Large intestine (tissue), 3 donors: ENCODE data around the gene KRT9. TPM values are rescaled to one million over a fixed set of nuclear protein-coding genes. Genes with fewer than 3 reads are reported as not detected.
"Not testable (repeated sequence)": the region's sequence is repeated elsewhere in the genome, so short reads cannot be mapped to it uniquely, and the experiment has no call there.

Experiments
- DNase-seq, 2 donors: peaks; one replicate each; pipeline versions ENCODE4 v3.0.0 to v3.0.0-alpha.2; 2013
- H3K27ac ChIP-seq: one replicate; pipeline ENCODE4 v1.5.1; 2013; ENCODE audit warnings: low read length
- H3K27me3 ChIP-seq: 2 replicates; pipeline ENCODE4 v1.6.1; 2013; ENCODE audit warnings: low read length; ENCODE audit not compliant: control insufficient read depth, insufficient read depth
- H3K36me3 ChIP-seq: 2 replicates; pipeline ENCODE4 v1.6.1; 2013; ENCODE audit warnings: low read length; ENCODE audit not compliant: control insufficient read depth, insufficient read depth
- H3K4me1 ChIP-seq: one replicate; pipeline ENCODE4 v1.6.1; 2013; ENCODE audit warnings: low read length; ENCODE audit not compliant: control insufficient read depth, insufficient read depth
- H3K4me3 ChIP-seq: one replicate; pipeline ENCODE4 v1.5.1; 2013; ENCODE audit warnings: low read length
- H3K9me3 ChIP-seq: one replicate; pipeline ENCODE4 v1.6.1; 2013; ENCODE audit warnings: mild to moderate bottlenecking, low read depth, low read length, moderate library complexity; ENCODE audit not compliant: control insufficient read depth
- WGBS: methylation state at CpG from one replicate; pipeline ENCODE4 v1.1.5; 2013; ENCODE audit warnings: low lambda C conversion rate; ENCODE audit not compliant: insufficient coverage; 5-methylcytosine and 5-hydroxymethylcytosine counted together
- polyA plus RNA-seq: library from polyadenylated mRNA; unstranded; fragments of 120-200 nt; gene quantifications from one replicate; pipeline ENCODE4 v1.2.1, GENCODE V29; 2013

KRT9 gene
- polyA plus RNA-seq, 1 donor = not detected

GRCh38 chr17:41615454-41615853, 43.6 kb upstream of the KRT9 start:
- no CpG with 5 or more reads among the region's 7 CpGs for WGBS
- Histone ChIP-seq H3K9me3 (no peaks in the 10 kb centered on the region), H3K4me3 (no peak overlapping the region), H3K36me3 (no peaks in the 10 kb centered on the region), H3K27ac (no peak overlapping the region), H3K4me1 (no peaks in the 10 kb centered on the region), H3K27me3 (no peaks in the 10 kb centered on the region)
- no peak for DNase-seq

- H3K4me1 ChIP-seq, DNase-seq, H3K4me3 ChIP-seq, H3K27ac ChIP-seq, H3K9me3 ChIP-seq, H3K27me3 ChIP-seq, H3K36me3 ChIP-seq: not testable (repeated sequence)
- no CpG with 5 or more reads among the region's 9 CpGs for WGBS
Observed at GRCh38 chr17:41614767-41615166, 42.9 kb upstream of the KRT9 start.

GRCh38 chr17:41614098-41614497, 42.2 kb upstream of the KRT9 start:
- Histone ChIP-seq H3K36me3 (no peaks in the 10 kb centered on the region), H3K4me1 (no peaks in the 10 kb centered on the region), H3K4me3 (no peak overlapping the region), H3K9me3 (no peaks in the 10 kb centered on the region), H3K27me3 (peaks cover 8% of the 10 kb centered on the region), H3K27ac (no peak overlapping the region)
- no peak for DNase-seq
- no CpG with 5 or more reads among the region's 5 CpGs for WGBS

- Histone ChIP-seq H3K9me3 (no peaks in the 10 kb centered on the region), H3K4me1 (no peaks in the 10 kb centered on the region), H3K27ac (no peak overlapping the region), H3K27me3 (peaks cover 8% of the 10 kb centered on the region), H3K4me3 (no peak overlapping the region), H3K36me3 (no peaks in the 10 kb centered on the region)
- no CpG with 5 or more reads among the region's 11 CpGs for WGBS
- DNase-seq = no peak
Observed at GRCh38 chr17:41613277-41614082, 41.6 kb upstream of the KRT9 start.

- DNase-seq, H3K36me3 ChIP-seq, H3K4me1 ChIP-seq, H3K4me3 ChIP-seq, H3K27me3 ChIP-seq, H3K27ac ChIP-seq, H3K9me3 ChIP-seq: not testable (repeated sequence)
- WGBS = no CpG with 5 or more reads among the region's 31 CpGs
Observed at GRCh38 chr17:41612376-41613160, 40.7 kb upstream of the KRT9 start, which contains the start of gene KRT16. Gene KRT16, minus strand, starts transcription at chr17:41612767. Its CDS starts 79 bp downstream, at chr17:41612688.

GRCh38 chr17:41610965-41611640, 39.2 kb upstream of the KRT9 start:
- no peaks in the 10 kb centered on the region for H3K36me3 ChIP-seq

GRCh38 chr17:41610061-41610517, 38.2 kb upstream of the KRT9 start:
- not testable (repeated sequence) for H3K36me3 ChIP-seq, H3K4me3 ChIP-seq, H3K27me3 ChIP-seq, DNase-seq, H3K27ac ChIP-seq, H3K9me3 ChIP-seq, H3K4me1 ChIP-seq
- no CpG with 5 or more reads among the region's 10 CpGs for WGBS

More at GRCh38 chr17:41610965-41611640, 39.2 kb upstream of the KRT9 start:
- peaks cover 8% of the 10 kb centered on the region for H3K27me3 ChIP-seq
- H3K27ac ChIP-seq = no peak overlapping the region
- no peaks in the 10 kb centered on the region for H3K9me3 ChIP-seq
- no peak for DNase-seq
- H3K4me1 ChIP-seq = no peaks in the 10 kb centered on the region
- no CpG with 5 or more reads among the region's 25 CpGs for WGBS
- H3K4me3 ChIP-seq = no peak overlapping the region

- H3K27ac ChIP-seq, DNase-seq, H3K4me1 ChIP-seq, H3K36me3 ChIP-seq, H3K4me3 ChIP-seq, H3K9me3 ChIP-seq, H3K27me3 ChIP-seq: not testable (repeated sequence)
- WGBS = 30% methylated on average over 2 of the region's 4 CpGs
Observed at GRCh38 chr17:41606930-41607329, 35.1 kb upstream of the KRT9 start.

GRCh38 chr17:41602524-41602923, 30.7 kb upstream of the KRT9 start:
- DNase-seq = no peak
- no CpG with 5 or more reads among the region's 2 CpGs for WGBS

GRCh38 chr17:41600318-41600717, 28.5 kb upstream of the KRT9 start:
- no peak for DNase-seq
- Histone ChIP-seq H3K4me3 (no peak overlapping the region), H3K27me3 (peaks cover 6% of the 10 kb centered on the region), H3K36me3 (no peaks in the 10 kb centered on the region), H3K9me3 (no peaks in the 10 kb centered on the region), H3K27ac (no peak overlapping the region), H3K4me1 (no peaks in the 10 kb centered on the region)
- WGBS = no CpG with 5 or more reads among the region's 4 CpGs

More at GRCh38 chr17:41602524-41602923, 30.7 kb upstream of the KRT9 start:
- H3K27me3 ChIP-seq = no peaks in the 10 kb centered on the region
- no peaks in the 10 kb centered on the region for H3K36me3 ChIP-seq
- H3K4me3 ChIP-seq = no peak overlapping the region
- H3K27ac ChIP-seq = no peak overlapping the region
- no peaks in the 10 kb centered on the region for H3K9me3 ChIP-seq
- no peaks in the 10 kb centered on the region for H3K4me1 ChIP-seq
